Calu3 (cell line): Measurements from ENCODE around the gene ZBTB16. TPM values are rescaled to one million over a fixed set of nuclear protein-coding genes. Genes with fewer than 3 reads are reported as not detected.

Source experiments
- BruUV-seq: library from RNA; stranded (reverse); fragments of 400-500 nt; replicated peaks from 2 replicates; lab custom pipeline; 2021; lab: Mats Ljungman, UMichigan
- CTCF ChIA-PET: fragments of 300-600 bp; sonication (Branson Sonifier 250); formaldehyde crosslinking; loops from one replicate; lab custom pipeline; 2022; ENCODE audit warnings: antibody characterized with exemption; lab: Charles Lee
- DNase-seq: peaks from one replicate; pipeline ENCODE4 v3.0.0; 2022
- H3K27ac Mint-ChIP-seq: one replicate; pipeline ENCODE4 v1.8.0; 2022; ENCODE audit warnings: mixed read lengths; ENCODE audit not compliant: unreplicated experiment
- H3K27me3 Mint-ChIP-seq: one replicate; pipeline ENCODE4 v1.8.0; 2022; ENCODE audit warnings: mixed read lengths; ENCODE audit not compliant: unreplicated experiment
- H3K36me3 Mint-ChIP-seq: one replicate; pipeline ENCODE4 v1.8.0; 2022; ENCODE audit warnings: mild to moderate bottlenecking, moderate library complexity, mixed read lengths; ENCODE audit not compliant: insufficient read depth, unreplicated experiment
- H3K4me1 Mint-ChIP-seq: one replicate; pipeline ENCODE4 v1.8.0; 2022; ENCODE audit warnings: mild to moderate bottlenecking, low read depth, mixed read lengths; ENCODE audit not compliant: unreplicated experiment
- H3K4me3 Mint-ChIP-seq: one replicate; pipeline ENCODE4 v1.8.0; 2022; ENCODE audit warnings: mild to moderate bottlenecking, low read depth, moderate library complexity, mixed read lengths; ENCODE audit not compliant: unreplicated experiment
- H3K9me3 Mint-ChIP-seq: one replicate; pipeline ENCODE4 v1.8.0; 2022; ENCODE audit warnings: low read depth, mixed read lengths; ENCODE audit not compliant: unreplicated experiment
- intact Hi-C: fragments of 100-400 bp; cut with micrococcal nuclease; formaldehyde crosslinking; loops from one replicate; pipeline ENCODE4 v1.10.0; 2022; ENCODE audit not compliant: unreplicated experiment
- total RNA-seq: library from RNA; stranded (reverse); gene quantifications from 2 replicates; pipeline ENCODE4 v1.2.3, GENCODE V29; 2022
- TF ChIP-seq, protein P1 (sequence below): fragments of 200-600 bp; IDR thresholded peaks from one replicate; pipeline ENCODE4 v1.8.0; 2022; ENCODE audit warnings: antibody characterized with exemption; ENCODE audit not compliant: unreplicated experiment

Gene ZBTB16
- total RNA-seq, 1 experiment from 2014 or later = not detected

GRCh38 chr11:114090225-114090910 lies 30.9 kb downstream of the ZBTB16 start:
- H3K27me3 Mint-ChIP-seq = peaks cover 78% of the 10 kb centered on the region
- H3K4me3 Mint-ChIP-seq = no peak overlapping the region
- no peak for DNase-seq
- CTCF ChIA-PET = no interaction called here
- no TSS peak for BruUV-seq
- TF ChIP-seq, protein P1, sequence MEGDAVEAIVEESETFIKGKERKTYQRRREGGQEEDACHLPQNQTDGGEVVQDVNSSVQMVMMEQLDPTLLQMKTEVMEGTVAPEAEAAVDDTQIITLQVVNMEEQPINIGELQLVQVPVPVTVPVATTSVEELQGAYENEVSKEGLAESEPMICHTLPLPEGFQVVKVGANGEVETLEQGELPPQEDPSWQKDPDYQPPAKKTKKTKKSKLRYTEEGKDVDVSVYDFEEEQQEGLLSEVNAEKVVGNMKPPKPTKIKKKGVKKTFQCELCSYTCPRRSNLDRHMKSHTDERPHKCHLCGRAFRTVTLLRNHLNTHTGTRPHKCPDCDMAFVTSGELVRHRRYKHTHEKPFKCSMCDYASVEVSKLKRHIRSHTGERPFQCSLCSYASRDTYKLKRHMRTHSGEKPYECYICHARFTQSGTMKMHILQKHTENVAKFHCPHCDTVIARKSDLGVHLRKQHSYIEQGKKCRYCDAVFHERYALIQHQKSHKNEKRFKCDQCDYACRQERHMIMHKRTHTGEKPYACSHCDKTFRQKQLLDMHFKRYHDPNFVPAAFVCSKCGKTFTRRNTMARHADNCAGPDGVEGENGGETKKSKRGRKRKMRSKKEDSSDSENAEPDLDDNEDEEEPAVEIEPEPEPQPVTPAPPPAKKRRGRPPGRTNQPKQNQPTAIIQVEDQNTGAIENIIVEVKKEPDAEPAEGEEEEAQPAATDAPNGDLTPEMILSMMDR = no peak
- H3K36me3 Mint-ChIP-seq = no peaks in the 10 kb centered on the region
- no peak overlapping the region for H3K27ac Mint-ChIP-seq
- intact Hi-C loops = no loop called here
- H3K4me1 Mint-ChIP-seq = no peaks in the 10 kb centered on the region
- H3K9me3 Mint-ChIP-seq = no peaks in the 10 kb centered on the region

GRCh38 chr11:114090976-114091375 lies 31.5 kb downstream of the ZBTB16 start:
- TF ChIP-seq, protein P1 = no peak
- Mint-ChIP-seq H3K36me3 (no peaks in the 10 kb centered on the region), H3K9me3 (no peaks in the 10 kb centered on the region), H3K4me3 (no peak overlapping the region), H3K27ac (no peak overlapping the region), H3K4me1 (no peaks in the 10 kb centered on the region), H3K27me3 (peaks cover 75% of the 10 kb centered on the region)
- no peak for DNase-seq
- intact Hi-C loops = no loop called here
- CTCF ChIA-PET = no interaction called here
- no TSS peak for BruUV-seq

GRCh38 chr11:114091516-114092397 lies 32.2 kb downstream of the ZBTB16 start:
- intact Hi-C loops = no loop called here
- no peaks in the 10 kb centered on the region for H3K4me1 Mint-ChIP-seq
- no peak overlapping the region for H3K4me3 Mint-ChIP-seq
- H3K9me3 Mint-ChIP-seq = no peaks in the 10 kb centered on the region
- H3K27me3 Mint-ChIP-seq = peaks cover 75% of the 10 kb centered on the region
- BruUV-seq = no TSS peak
- TF ChIP-seq, protein P1 = no peak
- no peak overlapping the region for H3K27ac Mint-ChIP-seq
- DNase-seq = no peak
- no peaks in the 10 kb centered on the region for H3K36me3 Mint-ChIP-seq
- CTCF ChIA-PET = no interaction called here

GRCh38 chr11:114092478-114092877 lies 33.0 kb downstream of the ZBTB16 start:
- intact Hi-C loops = no loop called here
- CTCF ChIA-PET = no interaction called here
- Mint-ChIP-seq H3K27ac (no peak overlapping the region), H3K27me3 (peaks cover 75% of the 10 kb centered on the region), H3K4me3 (no peak overlapping the region), H3K36me3 (no peaks in the 10 kb centered on the region), H3K9me3 (no peaks in the 10 kb centered on the region), H3K4me1 (no peaks in the 10 kb centered on the region)
- no peak for DNase-seq
- TF ChIP-seq, protein P1 = no peak
- no TSS peak for BruUV-seq
